HepG2 (cell line): ENCODE data around the gene IQGAP2. TPM values are rescaled to one million over a fixed set of nuclear protein-coding genes. Genes with fewer than 3 reads are reported as not detected.
A peak's percentile ranks its signal among the peaks of the same experiment; 100 is the strongest.

Experiments
- ELF3 ChIP-seq: IDR thresholded peaks from 2 replicates; pipeline ENCODE4 v1.6.1; 2016; ENCODE audit warnings: missing genetic modification reagents, missing compliant biosample characterization
- FUBP1 ChIP-seq: sonication (generic); formaldehyde crosslinking; IDR thresholded peaks from 2 replicates; pipeline ENCODE4 v1.5.1; 2020; ENCODE audit warnings: missing genetic modification reagents, mild to moderate bottlenecking, borderline replicate concordance
- GRHL1 ChIP-seq: sonication (generic); formaldehyde crosslinking; conservative IDR thresholded peaks from 2 replicates; pipeline ENCODE4 v1.8.0; 2022; ENCODE audit warnings: missing genetic modification reagents
- KIAA2018 ChIP-seq: sonication (generic); formaldehyde crosslinking; IDR thresholded peaks from 2 replicates; pipeline ENCODE4 v1.5.0; 2020; ENCODE audit warnings: mild to moderate bottlenecking, missing genetic modification reagents, borderline replicate concordance
- MYPOP ChIP-seq: sonication (generic); formaldehyde crosslinking; IDR thresholded peaks from 2 replicates; pipeline ENCODE4 v1.8.1; 2023; ENCODE audit warnings: mild to moderate bottlenecking, moderate library complexity, missing genetic modification reagents
- TEAD3 ChIP-seq: optimal IDR thresholded peaks from 2 replicates; pipeline ENCODE3; 2016; ENCODE audit warnings: borderline replicate concordance
- THRA ChIP-seq: sonication (generic); formaldehyde crosslinking; IDR thresholded peaks from 2 replicates; pipeline ENCODE4 v1.4.0; 2020; ENCODE audit warnings: missing genetic modification reagents, borderline replicate concordance
- TIGD3 ChIP-seq: sonication (generic); formaldehyde crosslinking; IDR thresholded peaks from 2 replicates; pipeline ENCODE4 v1.5.1; 2020; ENCODE audit warnings: mild to moderate bottlenecking, missing genetic modification reagents, borderline replicate concordance
- ZBTB37 ChIP-seq: sonication (generic); formaldehyde crosslinking; IDR thresholded peaks from 2 replicates; pipeline ENCODE4 v1.4.0; 2020; ENCODE audit warnings: mild to moderate bottlenecking, missing genetic modification reagents
- ZNF781 ChIP-seq: sonication (generic); formaldehyde crosslinking; IDR thresholded peaks from 2 replicates; pipeline ENCODE4 v1.5.1; 2020; ENCODE audit warnings: borderline replicate concordance, mild to moderate bottlenecking, missing genetic modification reagents; ENCODE audit errors: not compliant biosample characterization
- polyA plus RNA-seq, 8 experiments: library from polyadenylated mRNA; depleted of rRNA in 3 of 8; stranded (reverse) in 7 of 8; unstranded in 1 of 8; fragments of >200 nt; fragmentation: Illumina TruSeq in 4 of 8; extraction: Trizol in 4 of 8; gene quantifications; 2 replicates each; pipeline versions ENCODE4 v1.2.1 to v1.2.3, GENCODE V29; 2011 to 2016; ENCODE audit warnings: low read depth in 4 of 8, missing spikeins in 1 of 8, mixed read lengths in 1 of 8; ENCODE audit not compliant: insufficient read depth in 1 of 8
- total RNA-seq, 5 experiments: library from RNA; depleted of rRNA; stranded (reverse); fragments of >200 nt; fragmentation: Illumina TruSeq; extraction: Trizol; gene quantifications; 2 replicates each; pipeline ENCODE4 v1.2.3, GENCODE V29; 2016; ENCODE audit warnings: low read depth in 1 of 5

Gene IQGAP2
- total and polyA plus RNA-seq, 2 of the 13 experiments (the other 11 are each of a cell fraction or from before 2014, with no cell fraction given), result 35.2 to 83.3 TPM

- TF ChIP-seq GRHL1 (CRISPR knock-in tag) (no peak), KIAA2018 (no peak), FUBP1 (no peak), TEAD3 (CRISPR knock-in tag) (peak; percentile 11), ZNF781 (CRISPR knock-in tag) (no peak), TIGD3 (CRISPR knock-in tag) (no peak), ZBTB37 (CRISPR knock-in tag) (no peak), MYPOP (CRISPR knock-in tag) (no peak), THRA (CRISPR knock-in tag) (peak; percentile 22; the same call in 1 of the 2 replicates), ELF3 (CRISPR knock-in tag) (peak; percentile 91)
Measured at GRCh38 chr5:76379316-76379715, 23.8 kb upstream of the IQGAP2 start (continued).
